HG03378 (cell line): ENCODE results near the gene TBRG4.

Experiments
- ATAC-seq: cut with Tn5 transposase; IDR thresholded peaks from one replicate; pipeline ENCODE4 v1.9.1; 2021; ENCODE audit warnings: mild to moderate bottlenecking, moderate library complexity; ENCODE audit not compliant: unreplicated experiment

TBRG4 gene

DNA sequence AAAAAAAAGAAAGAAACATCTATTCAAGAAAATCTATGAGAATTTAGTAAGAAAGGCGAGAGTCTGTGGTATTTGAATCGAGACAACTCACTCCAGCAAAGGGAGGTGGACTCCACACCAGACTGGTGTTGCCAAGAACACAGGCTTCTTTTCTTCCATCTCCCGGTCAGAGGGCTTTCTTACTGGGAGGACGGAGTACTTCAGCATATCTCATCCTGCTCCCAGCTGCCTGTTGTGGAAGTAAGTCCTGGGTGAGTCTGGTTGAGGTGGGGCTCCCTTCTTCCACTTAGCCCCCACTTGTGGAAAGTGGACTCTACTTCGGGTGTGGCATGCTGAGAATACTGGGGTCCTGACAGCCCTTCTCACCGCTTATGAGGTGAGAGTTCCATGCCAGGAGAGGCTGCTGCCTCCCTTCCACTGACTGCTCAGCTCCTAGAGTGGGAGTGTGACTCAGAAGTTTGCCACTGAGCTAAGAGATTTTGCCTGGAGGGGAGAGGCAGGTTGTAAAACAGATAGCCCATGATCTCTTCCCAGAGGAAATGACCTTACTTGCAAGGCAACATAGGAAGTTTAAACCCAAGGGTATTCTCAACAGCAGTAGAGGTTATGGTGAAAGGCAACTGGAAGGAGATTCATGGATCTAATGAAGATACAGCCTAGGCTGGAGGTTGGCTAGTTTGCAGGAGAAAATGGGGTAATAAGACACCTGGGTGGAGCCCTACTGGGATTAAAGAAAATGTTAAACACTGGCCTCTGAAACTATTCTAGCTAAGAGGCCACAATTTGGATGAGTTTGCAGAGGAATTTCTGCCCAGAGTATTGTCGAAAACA lies 19.2 kb downstream of the TBRG4 start:
- no peak for ATAC-seq

DNA sequence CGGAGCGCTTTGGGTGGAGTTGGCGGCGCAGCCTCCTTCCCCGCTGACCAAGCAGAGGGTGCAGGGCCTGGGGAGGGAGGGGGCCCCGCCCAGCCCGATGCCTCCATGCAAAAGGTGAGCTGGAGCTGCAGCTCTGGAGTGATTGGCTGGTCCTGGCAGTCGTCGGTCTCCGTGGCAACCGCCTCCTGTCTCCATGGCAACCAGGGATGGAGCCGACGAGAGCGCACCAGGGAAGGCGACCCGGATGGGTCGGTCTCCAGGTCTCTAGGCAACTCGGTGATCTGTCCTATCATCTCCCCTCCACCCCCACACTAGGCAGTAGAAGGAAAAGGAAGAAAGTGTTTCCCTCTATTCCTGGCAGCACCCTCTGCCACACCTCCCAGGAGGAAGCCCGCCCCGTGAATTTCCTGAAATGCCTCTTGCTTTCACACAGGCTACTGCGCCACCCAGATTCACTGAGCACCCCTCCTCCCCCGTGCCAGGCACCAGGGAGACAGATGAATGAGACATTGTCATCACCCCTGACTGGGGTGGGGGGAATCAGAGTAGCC lies 22.1 kb downstream of the TBRG4 start:
- no peak for ATAC-seq

DNA sequence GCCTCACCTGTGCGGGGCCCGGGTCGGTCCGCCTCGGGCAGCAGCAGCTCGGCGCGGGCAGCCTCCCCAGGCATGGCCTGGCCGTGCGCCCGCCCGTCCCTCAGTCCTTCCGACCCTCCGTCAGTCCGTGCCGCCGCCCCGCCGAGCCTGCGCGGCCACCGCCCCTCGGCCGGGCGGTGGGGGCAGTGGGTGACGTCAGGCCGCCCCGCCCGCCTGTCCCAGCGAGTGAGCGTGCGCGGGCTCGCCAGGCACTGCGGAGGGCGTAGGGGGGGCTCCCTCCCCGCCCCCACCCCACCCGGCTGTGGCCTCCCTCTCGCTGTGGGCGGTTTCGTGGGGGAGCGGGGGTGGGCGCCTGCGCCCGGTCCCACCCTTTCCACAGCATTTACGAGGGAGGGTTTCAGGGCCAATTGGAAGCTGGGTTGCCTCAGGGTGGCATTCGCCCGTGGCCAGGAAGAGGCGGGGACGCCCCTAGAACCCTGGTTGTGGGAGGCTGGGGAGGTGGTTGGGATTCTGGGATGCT lies 22.6 kb downstream of the TBRG4 start, which contains the start of gene NACAD:
Gene NACAD, minus strand, starts transcription at position 149 of the 520 bp plus-strand sequence. Its CDS starts 75 bp downstream, at position 74.
- ATAC-seq, result no peak

DNA sequence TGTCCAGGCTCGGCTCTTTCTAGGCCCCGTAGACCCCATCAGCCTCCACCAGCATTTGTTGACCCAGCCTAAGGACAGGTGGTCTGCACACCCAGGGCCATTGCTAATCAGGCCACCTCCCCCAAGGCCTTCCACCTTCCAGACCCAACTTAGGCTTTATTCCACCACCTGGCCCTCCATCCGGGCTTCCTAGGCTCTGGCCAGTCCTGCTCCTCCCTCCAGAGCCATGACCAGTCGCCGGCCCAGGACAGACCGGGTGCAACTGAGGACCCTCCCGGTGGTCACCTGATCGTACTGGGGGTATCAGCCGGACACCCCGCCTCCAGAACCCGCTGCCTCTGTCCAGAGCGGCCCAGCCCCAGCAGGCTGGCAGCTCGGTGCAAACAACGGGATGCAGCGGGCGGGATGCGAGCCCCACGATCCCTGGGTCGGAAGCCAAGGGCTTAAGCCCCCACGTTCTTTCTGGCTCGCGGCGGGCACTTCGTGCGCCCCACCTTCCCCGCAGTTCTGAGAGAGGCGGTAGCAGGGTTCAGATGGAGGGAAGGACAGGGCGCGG lies 23.3 kb downstream of the TBRG4 start:
- ATAC-seq, result no peak

DNA sequence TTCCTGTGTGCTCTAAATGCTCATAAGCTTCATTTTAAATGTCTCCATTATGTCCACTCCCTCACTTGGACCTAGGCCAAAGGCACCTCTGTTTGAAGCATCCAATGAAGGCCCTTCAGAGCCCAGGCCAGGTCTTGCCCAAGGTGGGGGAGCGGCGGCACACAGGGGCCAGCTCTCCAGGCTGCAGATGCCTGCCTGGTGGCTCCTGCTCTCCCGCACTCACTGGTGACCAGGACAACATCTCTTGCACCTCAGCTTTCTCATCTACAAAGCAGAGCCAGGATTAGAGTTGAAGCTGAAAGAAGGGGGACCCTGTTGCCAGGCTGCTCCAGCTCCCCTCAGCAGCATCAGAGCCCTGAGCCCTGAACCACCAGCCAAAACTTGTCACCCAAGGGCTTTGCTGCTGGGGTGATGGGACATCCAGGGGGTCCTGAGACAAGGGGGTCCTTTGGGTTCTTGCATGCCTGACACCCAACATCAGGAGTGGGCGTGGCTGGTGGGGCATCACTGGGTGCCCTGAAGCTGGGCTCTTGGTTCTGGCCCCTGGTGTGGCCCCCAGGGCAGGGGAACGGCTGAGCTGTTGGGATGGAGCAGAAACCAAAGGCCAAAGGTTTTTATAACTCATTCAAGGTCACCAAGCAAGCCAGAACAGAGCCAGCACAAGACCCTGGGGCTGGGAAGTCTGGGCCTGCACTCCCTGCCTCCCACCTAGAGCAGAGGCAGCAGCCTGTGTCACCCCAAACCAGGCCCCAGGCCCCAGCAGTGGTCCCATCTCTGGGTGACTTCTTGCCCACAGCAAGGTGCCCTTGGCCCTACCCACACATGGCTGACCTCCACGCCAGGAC lies 24.0 kb downstream of the TBRG4 start:
- ATAC-seq, result no peak

DNA sequence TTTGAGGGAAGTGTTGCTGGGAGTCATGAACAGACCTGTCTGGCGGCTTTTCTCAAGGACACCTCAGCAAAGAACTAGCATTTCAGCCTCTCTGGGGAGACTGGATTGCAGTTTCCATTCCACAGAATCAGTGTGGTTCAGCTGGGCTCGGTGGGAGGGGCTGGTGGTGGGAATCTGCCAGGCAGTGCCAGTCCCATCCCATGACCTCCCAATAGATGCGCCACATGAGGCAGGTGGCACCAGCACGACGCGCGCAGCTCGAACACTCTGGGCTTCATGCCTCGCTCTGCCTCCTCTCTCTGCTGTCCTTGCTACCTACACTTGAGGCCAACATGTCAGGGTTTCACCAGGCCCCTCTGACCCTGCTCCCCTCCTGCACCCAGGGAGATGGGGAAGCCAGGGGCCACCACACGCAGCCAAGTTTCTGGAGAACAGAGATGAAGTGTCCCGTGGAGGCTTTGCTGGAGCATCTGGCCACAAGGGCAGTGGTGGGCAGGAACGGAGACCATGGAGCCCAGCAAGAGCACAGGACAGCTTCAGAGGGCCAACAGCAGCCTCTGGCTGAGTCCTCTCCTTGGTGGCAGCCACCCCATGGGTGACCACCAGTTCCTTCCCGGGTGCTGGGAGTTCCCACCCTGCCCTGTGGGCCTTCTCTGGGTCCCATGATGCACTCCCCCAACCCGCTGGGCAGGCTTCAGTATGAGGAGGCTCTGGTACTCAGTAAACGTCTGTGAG lies 25.0 kb downstream of the TBRG4 start:
- no peak for ATAC-seq

DNA sequence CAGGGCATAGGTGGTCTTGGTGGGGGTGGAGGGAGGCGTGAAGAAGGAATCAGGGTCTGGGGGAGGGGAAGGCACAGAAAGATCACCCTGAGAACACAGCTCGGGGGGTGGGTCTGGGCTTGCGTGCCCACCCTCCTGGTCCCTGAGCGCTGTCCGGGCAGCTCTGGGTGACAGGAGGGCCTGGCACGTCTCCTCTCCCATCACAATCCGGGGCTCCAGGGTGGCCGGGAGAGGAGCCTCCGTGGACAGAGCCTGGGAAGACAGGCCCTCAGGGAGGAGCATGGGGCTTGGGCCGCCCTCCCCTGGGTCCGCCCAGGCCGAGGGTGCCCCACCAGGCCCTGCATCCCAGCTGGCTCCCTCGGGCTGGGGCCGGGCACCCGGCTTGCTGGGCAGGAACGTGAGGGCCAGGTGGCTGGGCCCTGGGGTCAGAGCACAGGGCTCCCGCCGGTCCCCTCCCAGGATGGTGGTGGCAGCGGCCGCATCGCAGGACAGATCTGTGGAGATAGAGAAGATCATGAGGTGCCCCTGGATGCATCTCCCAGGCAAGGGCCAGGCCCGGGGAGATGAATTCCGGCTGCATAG lies 25.8 kb downstream of the TBRG4 start:
- ATAC-seq, result no peak

DNA sequence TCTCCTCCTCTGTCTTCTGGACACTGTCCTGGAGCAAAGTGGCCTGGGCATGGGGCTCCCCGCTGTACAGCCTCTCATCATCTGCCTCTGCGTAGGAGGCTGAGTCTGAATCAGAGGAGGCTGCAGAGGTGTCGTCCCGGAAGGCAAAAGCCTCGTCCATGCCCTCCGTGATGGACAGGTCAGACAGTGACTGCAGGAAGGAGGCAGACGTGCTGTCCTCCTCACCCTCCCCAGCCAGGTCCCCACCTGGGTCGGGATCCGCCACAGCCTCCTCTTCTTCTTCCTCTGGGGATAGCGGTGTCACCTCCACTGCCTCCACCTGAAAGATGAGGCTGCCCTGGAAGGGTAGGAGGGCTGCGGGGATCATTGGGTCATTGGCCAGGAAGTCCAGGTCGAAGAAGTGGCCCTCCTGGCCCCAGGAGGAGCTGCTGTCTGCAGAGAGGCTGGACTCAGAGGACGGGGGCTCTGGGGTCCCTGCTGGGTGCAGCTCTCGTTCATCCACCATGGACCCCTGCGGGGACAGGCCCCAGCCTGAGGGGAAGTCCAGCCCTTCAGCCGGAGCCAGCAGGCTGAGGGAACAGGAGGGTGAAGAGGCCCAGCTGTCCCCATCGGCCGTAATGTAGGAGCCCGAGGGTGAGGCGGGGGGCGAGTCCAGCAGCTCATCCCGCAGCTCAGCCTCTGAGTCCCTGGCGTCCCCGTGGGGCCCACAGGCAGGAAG lies 26.4 kb downstream of the TBRG4 start:
- ATAC-seq, result no peak

DNA sequence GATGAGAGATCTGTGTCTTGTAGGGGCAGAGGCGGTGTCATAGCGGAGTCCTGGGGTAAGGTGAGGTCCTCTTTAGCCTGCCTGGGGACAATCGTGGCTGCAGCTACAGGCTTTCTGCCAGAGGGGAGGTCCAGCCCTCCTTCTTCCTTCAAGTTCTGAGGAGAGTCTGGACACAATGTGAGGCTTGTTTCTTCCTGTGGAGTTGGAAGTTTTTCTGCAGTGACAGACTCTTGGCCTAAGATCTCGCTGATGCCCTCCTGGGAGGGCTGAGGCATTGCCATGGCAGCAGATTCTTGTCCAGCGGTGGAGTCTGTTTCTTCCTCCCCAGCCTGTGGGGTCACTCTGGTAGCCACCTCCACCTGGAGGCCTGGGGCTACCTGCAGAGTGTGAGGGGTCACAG lies 27.2 kb downstream of the TBRG4 start:
- no peak for ATAC-seq

DNA sequence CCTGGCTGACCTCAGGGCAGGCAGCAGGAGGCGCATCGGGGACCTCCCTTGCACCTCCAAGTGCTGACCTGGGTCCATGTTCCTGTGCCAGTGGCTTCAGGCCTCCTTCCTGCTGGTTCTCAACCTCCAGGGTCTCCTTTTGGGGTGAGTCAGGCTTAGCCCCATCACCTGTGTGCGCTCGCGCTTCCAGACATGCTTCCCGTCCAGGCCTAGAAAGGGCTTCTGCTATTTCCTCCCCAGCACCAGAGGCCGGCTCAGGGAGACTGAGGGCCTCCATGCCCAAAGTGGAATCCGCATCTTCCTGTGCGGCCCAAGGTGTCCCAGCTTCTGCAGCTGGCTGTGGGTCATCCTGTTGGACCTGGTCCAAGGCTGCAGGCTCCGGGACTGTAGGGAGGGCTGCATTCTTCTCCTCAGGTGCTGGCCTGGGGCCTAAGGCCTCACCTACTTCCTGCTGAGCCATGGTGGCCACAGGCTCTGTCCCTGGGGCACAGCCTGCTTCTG lies 28.6 kb downstream of the TBRG4 start:
- ATAC-seq, result no peak

DNA sequence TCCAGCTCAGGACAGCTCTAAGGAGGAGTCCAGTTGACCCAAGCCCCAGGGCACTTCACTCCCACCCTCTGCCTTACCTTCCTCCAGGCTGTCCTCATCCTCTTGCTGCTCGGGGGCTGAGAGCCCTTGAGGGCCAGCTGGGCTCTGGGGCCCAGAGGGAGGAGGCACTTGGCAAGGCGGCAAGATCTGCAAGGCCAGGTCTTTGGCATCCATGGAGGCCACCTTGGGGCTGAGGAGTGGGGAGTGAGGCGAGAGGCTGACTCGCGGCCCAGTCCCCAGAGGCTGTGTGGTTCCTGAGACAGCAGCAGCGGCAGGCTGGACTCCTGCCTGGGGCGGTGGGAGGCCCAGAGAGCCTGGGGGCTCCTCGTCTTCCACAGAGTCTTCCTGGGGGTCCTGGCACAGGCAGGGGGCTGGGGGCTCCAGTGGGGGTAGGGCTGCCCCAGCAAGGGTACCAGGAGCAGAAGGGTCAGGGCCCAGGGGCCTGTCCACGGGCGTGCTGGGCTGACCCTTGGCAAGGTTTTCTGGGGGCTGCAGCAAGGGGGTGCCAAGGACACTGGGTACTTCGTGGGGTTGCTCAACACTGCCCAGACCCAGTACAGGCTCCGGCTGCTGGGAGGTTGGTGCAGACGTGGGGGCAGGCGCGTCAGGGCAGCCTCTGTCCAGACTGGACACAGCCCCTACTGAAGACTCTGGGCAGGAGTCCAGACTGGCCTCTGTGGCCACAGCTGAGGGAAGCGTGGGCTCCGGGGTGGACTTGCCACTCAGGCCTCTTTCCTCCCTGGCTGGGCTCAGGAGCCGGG lies 29.3 kb downstream of the TBRG4 start:
- ATAC-seq, result no peak

DNA sequence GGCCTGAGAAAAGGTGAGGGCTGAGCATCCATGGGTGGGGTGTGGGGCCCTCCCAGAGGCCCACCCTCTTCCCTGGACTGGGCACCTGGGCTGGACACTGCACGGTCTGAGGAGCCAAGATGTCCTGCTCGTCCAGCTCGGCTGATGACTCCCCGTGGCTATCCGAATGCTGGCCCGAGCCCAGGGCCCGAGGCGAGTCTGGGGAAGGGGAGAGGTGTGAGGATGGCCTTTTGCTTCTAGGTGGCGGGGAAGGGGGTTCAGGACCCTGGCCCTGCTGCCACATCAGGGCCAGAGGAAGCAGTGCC lies 29.9 kb downstream of the TBRG4 start:
- no peak for ATAC-seq

DNA sequence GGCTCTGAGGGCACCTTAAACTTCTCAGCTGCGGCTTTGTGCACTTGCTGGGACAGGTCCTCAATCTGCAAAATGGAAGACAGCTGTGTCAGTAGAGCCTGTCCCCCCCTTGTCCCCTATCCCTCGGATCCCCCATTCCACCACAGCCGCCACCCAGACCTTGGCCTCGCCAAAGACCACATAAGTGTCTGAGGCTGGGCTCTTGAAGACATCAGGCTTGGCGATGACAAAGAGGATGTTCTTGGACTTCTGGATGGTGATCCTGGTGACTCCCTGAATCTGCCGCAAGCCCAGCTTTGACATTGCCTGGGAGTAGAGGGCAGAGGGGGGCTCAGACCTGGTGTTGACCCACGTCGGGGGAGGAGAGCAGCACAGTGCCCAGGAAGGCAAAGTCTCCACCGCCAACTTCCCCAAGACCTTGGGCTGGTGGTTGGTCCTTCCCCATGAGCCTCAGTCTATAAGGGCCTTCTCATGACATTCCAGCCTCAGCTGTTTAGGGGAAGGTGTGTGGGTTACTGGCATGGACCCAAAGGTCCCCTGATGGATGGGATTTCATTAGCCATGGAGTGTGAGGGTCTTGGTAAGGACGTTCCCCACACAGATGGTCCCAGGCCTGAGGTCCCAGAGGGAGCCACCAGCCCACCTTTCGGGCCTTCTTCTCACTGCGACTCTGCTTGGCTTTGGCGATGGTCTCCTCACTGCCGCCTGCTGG lies 30.4 kb downstream of the TBRG4 start:
- no peak for ATAC-seq

DNA sequence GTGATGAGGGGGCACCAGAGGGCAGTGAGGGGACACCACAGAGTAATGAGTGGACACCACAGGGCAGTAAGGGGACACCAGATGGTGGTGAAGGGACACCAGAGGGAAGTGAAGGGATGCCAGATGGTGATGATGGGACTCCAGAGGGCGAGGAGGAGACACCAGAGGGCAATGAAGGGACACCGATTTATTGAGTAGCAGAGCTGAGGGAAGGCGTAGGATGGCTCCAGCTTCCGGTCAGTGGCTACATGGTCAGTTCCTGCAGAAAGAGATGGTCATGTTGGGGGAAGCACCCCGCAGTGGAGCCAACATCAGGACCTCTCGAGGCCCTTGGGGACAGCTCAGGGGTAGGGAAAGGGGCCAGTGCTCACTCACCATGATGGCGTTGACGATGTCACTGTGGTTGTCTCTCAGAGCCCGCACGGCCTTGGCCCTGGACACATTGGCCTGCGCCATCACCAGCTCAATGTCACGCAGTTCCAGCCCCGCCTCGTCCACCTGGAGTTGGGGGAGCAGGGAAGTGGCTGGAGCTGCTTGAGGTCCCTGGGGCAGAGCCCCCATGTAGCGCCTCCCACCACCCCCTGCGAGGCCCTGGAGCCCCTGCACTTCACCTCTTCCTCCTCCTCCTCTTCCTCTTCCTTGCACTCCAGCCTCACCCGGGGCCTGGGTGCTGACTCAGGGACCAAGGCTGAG lies 31.1 kb downstream of the TBRG4 start:
- no peak for ATAC-seq

DNA sequence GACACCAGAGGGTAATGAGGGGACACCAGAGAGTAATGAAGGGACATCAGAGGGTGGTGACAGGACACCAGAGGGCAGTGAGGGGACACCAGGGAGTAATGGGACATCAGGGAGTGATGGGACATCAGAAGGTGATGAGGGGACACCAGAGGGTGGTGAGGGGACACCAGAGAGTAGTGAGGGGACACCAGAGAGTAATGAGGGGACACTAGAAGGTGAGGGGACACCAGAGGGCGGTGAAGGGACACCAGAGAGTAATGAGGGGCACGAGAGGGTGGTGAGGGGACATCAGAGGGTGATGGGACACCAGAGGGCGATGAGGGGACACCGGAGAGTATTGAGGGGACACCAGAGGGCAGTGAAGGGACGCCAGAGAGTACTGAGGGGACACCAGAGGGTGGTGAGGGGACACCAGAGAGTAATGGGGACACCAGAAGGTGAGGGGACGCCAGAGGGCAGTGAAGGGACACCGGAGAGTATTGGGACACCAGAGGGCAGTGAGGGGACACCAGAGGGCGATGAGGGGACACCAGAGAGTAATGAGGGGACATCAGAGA lies 33.3 kb downstream of the TBRG4 start:
- no peak for ATAC-seq

DNA sequence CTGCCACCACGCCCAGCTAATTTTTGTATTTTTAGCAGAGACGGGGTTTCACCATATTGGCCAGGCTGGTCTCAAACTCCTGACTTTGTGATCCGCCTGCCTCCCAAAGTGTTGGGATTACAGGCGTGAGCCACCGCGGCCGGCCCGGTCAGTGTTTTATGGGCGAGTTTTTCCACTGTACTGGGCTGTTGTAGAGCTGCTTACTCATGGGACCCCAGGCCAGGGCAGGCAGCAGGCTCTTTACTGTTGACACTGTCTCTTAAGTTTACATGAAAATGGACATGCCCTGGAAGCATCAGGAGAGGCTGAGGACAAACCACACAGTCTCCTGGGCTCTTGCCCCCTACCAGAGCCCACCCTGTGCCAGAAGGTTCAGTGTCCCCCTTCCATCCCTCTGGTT lies 33.9 kb downstream of the TBRG4 start:
- ATAC-seq, result no peak

DNA sequence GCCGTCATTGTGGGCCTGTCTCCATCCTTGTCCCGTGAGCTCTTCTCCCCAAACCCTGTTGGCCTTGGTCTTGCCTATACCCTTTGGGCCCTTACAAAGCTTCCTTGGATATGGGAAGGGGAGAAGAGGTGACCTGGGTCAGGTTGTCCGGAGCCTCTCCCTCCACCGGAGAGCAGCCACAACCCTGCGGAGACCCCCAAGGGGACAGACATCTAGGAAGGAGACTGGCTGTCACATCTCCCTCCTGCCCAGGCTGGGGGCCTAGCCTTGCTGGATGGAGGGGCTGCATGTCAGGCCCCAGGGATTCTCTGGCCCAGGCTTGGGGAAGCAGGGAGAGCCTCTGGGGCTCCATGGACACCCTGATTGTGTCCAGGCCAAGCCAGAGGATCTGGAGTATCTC lies 34.6 kb downstream of the TBRG4 start:
- ATAC-seq, result no peak
